ENCODE data around the gene DPP10. TPM values are rescaled to one million over a fixed set of nuclear protein-coding genes. Genes with fewer than 3 reads are reported as not detected.

DPP10 gene
- total RNA-seq, 1 donor from 2014 or later = 2.1 TPM

DNA sequence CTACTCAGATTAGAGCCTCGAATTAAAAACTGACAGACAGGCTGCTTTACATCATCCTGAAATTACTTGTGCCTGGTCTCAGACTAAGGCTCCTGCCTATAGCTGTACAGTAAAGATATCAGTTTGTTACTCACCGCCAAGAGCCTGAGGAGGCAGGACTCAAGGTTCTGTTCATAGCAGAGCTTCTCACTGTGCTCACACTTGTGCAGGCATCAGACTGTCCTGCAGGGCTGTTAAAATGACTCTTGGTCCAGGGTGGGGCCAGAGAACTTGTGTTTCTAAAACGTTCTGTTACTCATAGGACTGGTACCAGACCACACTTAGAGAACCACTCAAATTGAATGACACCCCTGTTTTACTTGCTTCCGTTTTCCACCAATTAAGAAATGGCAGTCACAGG is 310.0 kb downstream of the DPP10 start:
- no peaks in the 10 kb centered on the region for H3K36me3 Mint-ChIP-seq (ENCODE audit: low read depth)
- H3K9me3 Mint-ChIP-seq = no peaks in the 10 kb centered on the region
- no peak overlapping the region for H3K4me3 Mint-ChIP-seq
- no peak for DNase-seq (ENCODE audit: low read depth, low spot score)
- TF ChIP-seq, protein P1, sequence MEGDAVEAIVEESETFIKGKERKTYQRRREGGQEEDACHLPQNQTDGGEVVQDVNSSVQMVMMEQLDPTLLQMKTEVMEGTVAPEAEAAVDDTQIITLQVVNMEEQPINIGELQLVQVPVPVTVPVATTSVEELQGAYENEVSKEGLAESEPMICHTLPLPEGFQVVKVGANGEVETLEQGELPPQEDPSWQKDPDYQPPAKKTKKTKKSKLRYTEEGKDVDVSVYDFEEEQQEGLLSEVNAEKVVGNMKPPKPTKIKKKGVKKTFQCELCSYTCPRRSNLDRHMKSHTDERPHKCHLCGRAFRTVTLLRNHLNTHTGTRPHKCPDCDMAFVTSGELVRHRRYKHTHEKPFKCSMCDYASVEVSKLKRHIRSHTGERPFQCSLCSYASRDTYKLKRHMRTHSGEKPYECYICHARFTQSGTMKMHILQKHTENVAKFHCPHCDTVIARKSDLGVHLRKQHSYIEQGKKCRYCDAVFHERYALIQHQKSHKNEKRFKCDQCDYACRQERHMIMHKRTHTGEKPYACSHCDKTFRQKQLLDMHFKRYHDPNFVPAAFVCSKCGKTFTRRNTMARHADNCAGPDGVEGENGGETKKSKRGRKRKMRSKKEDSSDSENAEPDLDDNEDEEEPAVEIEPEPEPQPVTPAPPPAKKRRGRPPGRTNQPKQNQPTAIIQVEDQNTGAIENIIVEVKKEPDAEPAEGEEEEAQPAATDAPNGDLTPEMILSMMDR (conservative IDR thresholded peaks at IDR 0.05) = no peak
- H3K4me1 Mint-ChIP-seq = no peaks in the 10 kb centered on the region
- H3K27me3 Mint-ChIP-seq (ENCODE audit: low read depth) = no peaks in the 10 kb centered on the region
- H3K27ac Mint-ChIP-seq (ENCODE audit: unreplicated experiment) = no peak overlapping the region

DNA sequence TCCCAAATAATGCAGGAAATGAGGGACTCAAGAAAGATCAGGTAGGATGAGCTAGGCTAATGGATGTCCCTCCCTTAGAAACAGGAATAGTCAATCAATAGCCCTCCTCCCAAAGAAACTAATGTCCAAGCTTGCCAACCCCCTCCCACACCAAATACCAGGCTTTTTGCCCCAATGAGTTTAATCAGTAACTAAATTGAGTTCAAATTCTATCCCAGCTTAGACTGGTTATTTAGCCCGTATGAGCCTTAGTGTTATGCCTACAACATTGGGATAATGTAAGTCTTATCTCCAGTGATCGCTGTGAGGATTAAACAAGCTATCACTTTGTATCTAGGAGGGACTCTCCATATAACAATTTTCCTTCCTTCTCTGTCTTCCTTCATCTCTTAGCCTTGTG is 310.7 kb downstream of the DPP10 start:
- Mint-ChIP-seq H3K36me3 (ENCODE audit: low read depth) (no peaks in the 10 kb centered on the region), H3K27ac (ENCODE audit: unreplicated experiment) (no peak overlapping the region), H3K4me1 (no peaks in the 10 kb centered on the region), H3K27me3 (ENCODE audit: low read depth) (peaks cover 3% of the 10 kb centered on the region), H3K4me3 (no peak overlapping the region), H3K9me3 (no peaks in the 10 kb centered on the region)
- TF ChIP-seq, protein P1 (conservative IDR thresholded peaks at IDR 0.05) = no peak
- DNase-seq (ENCODE audit: low read depth, low spot score) = no peak

DNA sequence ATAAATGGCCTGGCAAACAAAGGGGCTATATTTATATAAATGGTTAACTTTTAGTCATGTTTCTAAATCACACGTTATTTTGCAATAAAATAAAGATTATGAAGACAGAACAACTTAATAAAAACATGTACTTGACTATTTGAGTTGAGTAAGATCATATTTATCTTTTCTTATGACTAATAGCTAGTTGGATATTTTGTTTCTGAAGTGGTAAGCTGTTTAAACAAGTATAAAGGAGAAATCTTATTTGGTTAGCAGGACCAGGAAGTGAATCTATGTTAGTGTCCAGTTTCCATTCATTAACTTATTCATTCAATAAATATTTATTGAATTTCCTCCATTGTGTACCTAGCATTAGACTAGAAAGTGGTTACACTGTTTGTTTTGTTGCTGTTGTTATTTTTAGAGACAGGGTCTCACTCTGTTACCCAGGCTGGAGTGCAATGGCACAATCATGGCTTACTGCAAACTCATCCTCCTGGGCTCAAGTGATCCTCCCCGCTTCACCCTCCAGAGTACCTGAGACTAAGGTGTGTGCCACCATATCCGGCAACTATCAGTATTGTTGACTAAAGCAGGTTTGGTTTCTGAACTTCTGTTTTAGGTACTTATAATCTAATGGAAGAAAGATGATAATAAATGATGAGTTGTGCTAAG is 312.6 kb downstream of the DPP10 start:
- no peak for DNase-seq (ENCODE audit: low read depth, low spot score)
- Mint-ChIP-seq H3K4me3 (no peak overlapping the region), H3K27me3 (ENCODE audit: low read depth) (peaks cover 3% of the 10 kb centered on the region), H3K36me3 (ENCODE audit: low read depth) (no peaks in the 10 kb centered on the region), H3K9me3 (no peaks in the 10 kb centered on the region), H3K4me1 (no peaks in the 10 kb centered on the region), H3K27ac (ENCODE audit: unreplicated experiment) (no peak overlapping the region)
- TF ChIP-seq, protein P1 (conservative IDR thresholded peaks at IDR 0.05) = no peak

DNA sequence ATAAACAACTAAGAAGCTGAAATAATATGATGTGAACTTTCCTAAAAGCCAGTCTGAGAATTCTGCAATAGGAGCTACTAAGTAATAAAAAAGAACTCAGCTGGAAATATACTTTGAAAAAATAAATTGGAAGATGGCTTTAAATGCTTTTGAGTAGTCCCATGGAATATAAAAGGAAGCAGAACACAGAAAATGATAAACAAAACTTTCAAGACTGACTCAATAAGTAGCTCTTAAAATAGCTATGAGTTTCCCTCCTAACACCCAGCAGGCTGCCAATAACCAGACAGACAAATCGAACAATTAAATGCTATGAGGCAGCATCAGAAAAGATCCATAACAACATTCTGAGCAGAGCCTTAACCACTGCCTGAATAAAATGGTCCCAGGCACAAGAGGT is 319.9 kb downstream of the DPP10 start:
- Mint-ChIP-seq H3K4me3 (no peak overlapping the region), H3K4me1 (no peaks in the 10 kb centered on the region), H3K9me3 (peaks cover 2% of the 10 kb centered on the region), H3K36me3 (ENCODE audit: low read depth) (no peaks in the 10 kb centered on the region), H3K27ac (ENCODE audit: unreplicated experiment) (no peak overlapping the region), H3K27me3 (ENCODE audit: low read depth) (peaks cover 3% of the 10 kb centered on the region)
- TF ChIP-seq, protein P1 (conservative IDR thresholded peaks at IDR 0.05) = no peak
- no peak for DNase-seq (ENCODE audit: low read depth, low spot score)

DNA sequence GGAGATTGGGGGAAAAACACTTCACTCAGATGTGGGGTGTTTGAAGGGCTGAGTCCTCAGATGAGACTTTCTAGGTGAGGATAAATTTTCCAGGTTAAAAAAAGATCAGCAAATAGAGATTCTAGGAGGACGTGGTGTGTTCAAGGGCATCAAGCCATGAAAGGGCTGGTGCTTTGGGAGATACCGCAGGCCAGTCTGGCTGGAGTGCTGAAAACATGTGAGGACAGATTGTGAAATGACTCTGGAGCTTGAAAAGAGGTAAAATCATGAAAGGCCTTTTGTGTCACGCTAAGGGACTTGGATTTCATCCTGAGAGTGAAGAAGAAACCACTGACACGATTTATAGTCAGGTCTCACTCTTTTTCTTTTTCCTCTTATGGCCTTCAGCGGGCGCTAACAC is 320.5 kb downstream of the DPP10 start:
- no peaks in the 10 kb centered on the region for H3K4me1 Mint-ChIP-seq
- DNase-seq (ENCODE audit: low read depth, low spot score) = no peak
- TF ChIP-seq, protein P1 (conservative IDR thresholded peaks at IDR 0.05) = no peak
- H3K36me3 Mint-ChIP-seq (ENCODE audit: low read depth) = no peaks in the 10 kb centered on the region
- peaks cover 2% of the 10 kb centered on the region for H3K9me3 Mint-ChIP-seq
- H3K27me3 Mint-ChIP-seq (ENCODE audit: low read depth) = no peaks in the 10 kb centered on the region
- no peak overlapping the region for H3K27ac Mint-ChIP-seq (ENCODE audit: unreplicated experiment)
- no peak overlapping the region for H3K4me3 Mint-ChIP-seq
